ENCODE data around the gene RUBCNL. TPM values are rescaled to one million over a fixed set of nuclear protein-coding genes. Genes with fewer than 3 reads are reported as not detected.

Gene RUBCNL
- total and polyA plus RNA-seq, 2 donors, result 17.1 to 48.4 TPM

DNA sequence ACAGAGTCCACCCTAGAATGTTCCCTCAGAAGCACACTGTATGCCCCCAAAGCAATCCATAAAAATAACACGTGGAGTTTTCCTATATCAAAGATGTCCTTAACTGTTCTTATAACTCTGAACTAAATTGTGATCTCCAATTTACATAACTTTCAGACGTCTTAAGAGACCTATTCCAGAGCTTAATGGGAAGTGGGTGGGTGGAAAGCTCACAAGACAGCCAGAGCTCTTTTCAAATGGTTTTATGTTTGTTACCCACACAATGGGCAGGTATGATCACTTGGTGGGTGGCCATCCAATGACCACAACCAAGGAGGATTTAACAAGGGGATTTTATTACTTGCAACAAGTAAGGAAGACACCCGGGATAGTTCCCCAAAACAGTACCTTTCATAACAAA is 93.6 kb downstream of the RUBCNL start:
- H3K36me3 ChIP-seq (ENCODE audit: control insufficient read depth in 2 of 2, insufficient read depth in 2 of 2, low read length in 1 of 2), result no peaks in the 10 kb centered on the region
- H3K4me1 ChIP-seq (ENCODE audit: control insufficient read depth in 2 of 2, insufficient read depth in 2 of 2, low read length in 2 of 2), result peaks cover 58 to 79% of the 10 kb centered on the region in 2 donors
- WGBS, result 90% methylated on average over 3 of the region's 3 CpGs
- no peak overlapping the region for H3K4me3 ChIP-seq (ENCODE audit: low read length in 2 of 2)
- H3K27ac ChIP-seq (ENCODE audit: low read depth in 1 of 2, low read length in 1 of 2), result peak overlapping the region; percentile 83 to 88
- no peak for DNase-seq (ENCODE audit: low read depth in 6 of 9, low spot score in 9 of 9)
- H3K9me3 ChIP-seq (ENCODE audit: control insufficient read depth in 2 of 2, insufficient read depth in 1 of 2, low read length in 1 of 2), result no peaks in the 10 kb centered on the region
- no peaks in the 10 kb centered on the region for H3K27me3 ChIP-seq (ENCODE audit: control insufficient read depth in 2 of 2, insufficient read depth in 1 of 2, low read length in 1 of 2)

Other genes with a start within 250 kb of the RUBCNL start
- 596 TPM for gene LCP1, start 205.1 kb downstream of the RUBCNL start, total RNA-seq
- 181 TPM for gene LCP1, start 205.1 kb downstream of the RUBCNL start, polyA plus RNA-seq
- 1.2 TPM for gene LRRC63, start 175.3 kb downstream of the RUBCNL start, total RNA-seq
- 0.46 TPM for gene LRRC63, start 175.3 kb downstream of the RUBCNL start, polyA plus RNA-seq
- 13.7 TPM for gene LRCH1, start 165.9 kb upstream of the RUBCNL start, total RNA-seq
- 9.1 TPM for gene LRCH1, start 165.9 kb upstream of the RUBCNL start, polyA plus RNA-seq

Data from thymus (tissue), 11 donors.